ENCODE data around the gene LYRM4. TPM values are rescaled to one million over a fixed set of nuclear protein-coding genes. Genes with fewer than 3 reads are reported as not detected.

The LYRM4 gene
- total and polyA plus RNA-seq, 2 donors (not counting 1 experiment from before 2014, with no cell fraction given) = 22.1 to 29.5 TPM

DNA sequence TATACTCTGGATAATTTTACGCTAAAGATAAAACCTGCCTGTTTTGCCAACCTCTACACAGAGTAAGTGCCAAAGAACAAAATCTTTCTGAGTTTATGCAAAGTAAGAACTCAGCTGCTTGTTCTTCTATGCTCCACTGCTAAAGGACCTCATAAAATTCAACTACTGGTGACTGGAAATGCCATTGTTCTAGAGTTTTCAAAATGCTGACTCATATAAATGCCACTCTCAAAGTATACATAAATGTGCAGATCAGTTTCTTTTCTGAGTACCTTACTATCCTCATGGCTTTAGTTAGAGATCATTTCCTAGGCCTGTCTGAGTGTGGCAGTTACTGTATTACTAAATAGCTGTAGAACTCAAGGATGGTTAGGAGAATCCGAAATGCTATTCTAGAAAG, 45.6 kb downstream of the LYRM4 start:
- H3K27ac Mint-ChIP-seq = no peak overlapping the region
- DNase-seq (no peak), ATAC-seq (ENCODE audit: low read depth) (no peak)
- TF ChIP-seq CTCF (IDR thresholded peaks at IDR 0.05) (no peak), EZH2 (IDR thresholded peaks at IDR 0.05; ENCODE audit: borderline replicate concordance, insufficient read depth, low read depth, low read length, poor library complexity, severe bottlenecking) (no peak)
- Histone ChIP-seq H3K79me2 (ENCODE audit: control insufficient read depth, insufficient read depth, low read length) (no peaks in the 10 kb centered on the region), H3K36me3 (replicated peaks in 1 of 2; ENCODE audit: control extremely low read depth in 1 of 2, control insufficient read depth in 1 of 2, extremely low read depth in 1 of 2, insufficient read depth in 2 of 2, low read length in 1 of 2) (peaks cover 0 to 10% of the 10 kb centered on the region in 2 experiments), H3K27ac (ENCODE audit: low read length in 2 of 2) (no peak overlapping the region), H3K4me1 (ENCODE audit: control insufficient read depth in 2 of 2, insufficient read depth in 2 of 2, low read length in 2 of 2) (no peaks in the 10 kb centered on the region), H3K9ac (ENCODE audit: low read length) (no peak overlapping the region), H3K27me3 (replicated peaks in 1 of 4; ENCODE audit: control extremely low read depth in 1 of 4, control insufficient read depth in 3 of 4, insufficient read depth in 4 of 4, low read length in 3 of 4) (no peaks in the 10 kb centered on the region), H3K9me3 (ENCODE audit: control extremely low read depth in 1 of 3, control insufficient read depth in 2 of 3, insufficient read depth in 1 of 3, low read length in 2 of 3) (no peaks in the 10 kb centered on the region), H3K4me3 (ENCODE audit: control extremely low read depth in 1 of 5, extremely low read depth in 1 of 5, insufficient read depth in 1 of 5, low read depth in 2 of 5, low read length in 4 of 5) (no peak overlapping the region), H2AFZ (ENCODE audit: insufficient read depth, low read depth, low read length, poor library complexity, severe bottlenecking) (no peak overlapping the region), H4K20me1 (ENCODE audit: control insufficient read depth, insufficient read depth, low read length, poor library complexity, severe bottlenecking) (no peaks in the 10 kb centered on the region), H3K4me2 (replicated peaks; ENCODE audit: low read depth, low read length, poor library complexity, severe bottlenecking) (no peak overlapping the region)
- POLR2A ChIA-PET = no interaction called here
- no CpG with 5 or more reads among the region's 2 CpGs for WGBS (ENCODE audit: insufficient coverage)
- intact Hi-C loops (cut with micrococcal nuclease) = loop anchor here (1.0 kb wide), 1 partner anchor 88 kb away; no protein-coding TSS in a partner anchor
- no peaks in the 10 kb centered on the region for H3K9me3 Mint-ChIP-seq (ENCODE audit: insufficient read depth)
- CTCF ChIA-PET = interaction anchor here (0.6 to 7.1 kb wide), 4 partner anchors 15 to 929 kb away, joined by 3 to 52 read pairs (median 4); no protein-coding TSS in a partner anchor
- H3K4me3 Mint-ChIP-seq = no peak overlapping the region
- no peaks in the 10 kb centered on the region for H3K27me3 Mint-ChIP-seq
- H3K4me1 Mint-ChIP-seq = peaks cover 10% of the 10 kb centered on the region

DNA sequence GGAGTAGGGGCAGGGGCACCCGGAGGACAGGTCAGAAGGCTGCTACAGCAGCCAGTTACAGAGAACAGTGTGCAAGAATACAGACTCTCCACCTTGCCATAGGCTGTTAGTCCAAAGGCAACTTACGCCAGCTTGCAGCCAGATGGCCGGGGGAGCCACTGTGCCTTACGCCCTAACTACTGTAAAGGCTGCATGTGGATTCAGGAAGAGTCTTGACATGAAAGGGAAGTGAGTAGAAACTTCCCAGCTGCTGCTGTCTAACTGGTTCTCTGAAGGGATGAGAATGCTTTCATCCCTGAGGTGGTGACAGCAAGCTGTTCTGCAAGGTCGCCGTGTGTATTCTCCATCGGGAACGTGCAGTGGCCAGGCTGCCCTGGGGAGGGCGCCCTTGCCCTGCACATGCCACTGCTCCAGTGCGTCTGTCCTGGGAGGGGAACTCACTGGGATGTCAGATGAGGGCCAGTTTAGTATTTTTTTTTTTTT, 46.1 kb downstream of the LYRM4 start:
- 78% methylated on average over 8 of the region's 10 CpGs for WGBS (ENCODE audit: insufficient coverage)
- H3K9me3 Mint-ChIP-seq (ENCODE audit: insufficient read depth) = no peaks in the 10 kb centered on the region
- Histone ChIP-seq H3K27me3 (replicated peaks in 1 of 4; ENCODE audit: control extremely low read depth in 1 of 4, control insufficient read depth in 3 of 4, insufficient read depth in 4 of 4, low read length in 3 of 4) (no peaks in the 10 kb centered on the region), H3K9ac (ENCODE audit: low read length) (no peak overlapping the region), H3K4me1 (ENCODE audit: control insufficient read depth in 2 of 2, insufficient read depth in 2 of 2, low read length in 2 of 2) (no peaks in the 10 kb centered on the region), H2AFZ (ENCODE audit: insufficient read depth, low read depth, low read length, poor library complexity, severe bottlenecking) (no peak overlapping the region), H3K27ac (ENCODE audit: low read length in 2 of 2) (no peak overlapping the region), H3K4me2 (replicated peaks; ENCODE audit: low read depth, low read length, poor library complexity, severe bottlenecking) (no peak overlapping the region), H3K4me3 (ENCODE audit: control extremely low read depth in 1 of 5, extremely low read depth in 1 of 5, insufficient read depth in 1 of 5, low read depth in 2 of 5, low read length in 4 of 5) (no peak overlapping the region), H3K36me3 (replicated peaks in 1 of 2; ENCODE audit: control extremely low read depth in 1 of 2, control insufficient read depth in 1 of 2, extremely low read depth in 1 of 2, insufficient read depth in 2 of 2, low read length in 1 of 2) (peaks cover 0 to 10% of the 10 kb centered on the region in 2 experiments), H3K9me3 (ENCODE audit: control extremely low read depth in 1 of 3, control insufficient read depth in 2 of 3, insufficient read depth in 1 of 3, low read length in 2 of 3) (no peaks in the 10 kb centered on the region), H3K79me2 (ENCODE audit: control insufficient read depth, insufficient read depth, low read length) (no peaks in the 10 kb centered on the region), H4K20me1 (ENCODE audit: control insufficient read depth, insufficient read depth, low read length, poor library complexity, severe bottlenecking) (no peaks in the 10 kb centered on the region)
- peaks cover 10% of the 10 kb centered on the region for H3K4me1 Mint-ChIP-seq
- DNase-seq (peak; percentile 17), ATAC-seq (ENCODE audit: low read depth) (no peak)
- no peak overlapping the region for H3K27ac Mint-ChIP-seq
- intact Hi-C loops (cut with micrococcal nuclease) = loop anchor here (1.0 kb wide), 1 partner anchor 89 kb away; no protein-coding TSS in a partner anchor
- CTCF ChIA-PET = interaction anchor here (0.6 to 7.1 kb wide), 6 partner anchors 70 to 929 kb away, joined by 3 to 52 read pairs (median 4); no protein-coding TSS in a partner anchor
- POLR2A ChIA-PET = no interaction called here
- H3K27me3 Mint-ChIP-seq = no peaks in the 10 kb centered on the region
- TF ChIP-seq CTCF (IDR thresholded peaks at IDR 0.05) (no peak), EZH2 (IDR thresholded peaks at IDR 0.05; ENCODE audit: borderline replicate concordance, insufficient read depth, low read depth, low read length, poor library complexity, severe bottlenecking) (no peak)
- H3K4me3 Mint-ChIP-seq = no peak overlapping the region
